B cell (primary cell): ENCODE measurements around the gene UBN1.

Source experiments
- CTCF ChIP-seq: fragments of 200-600 bp; IDR thresholded peaks from one replicate; pipeline ENCODE4 v1.8.0; 2022; ENCODE audit warnings: antibody characterized with exemption, mild to moderate bottlenecking
- EZH2 ChIP-seq: IDR thresholded peaks from 2 replicates; pipeline ENCODE4 v1.6.1; 2012; ENCODE audit warnings: borderline replicate concordance, low read depth, mild to moderate bottlenecking, moderate library complexity, low read length; ENCODE audit not compliant: insufficient read depth, poor library complexity, severe bottlenecking

GRCh38 chr16:4832698-4833343 lies 14.5 kb upstream of the UBN1 start:
- TF ChIP-seq CTCF (no peak), EZH2 (no peak)
